Natural killer cell (primary cell): ENCODE results near the gene ZNF511. TPM values are rescaled to one million over a fixed set of nuclear protein-coding genes. Genes with fewer than 3 reads are reported as not detected.

ENCODE experiments used
- ATAC-seq, 3 donors: fragments of 150-1000 bp in 2 of 3; fragments of 200-7000 bp in 1 of 3; cut with Tn5 transposase; 1 replicate in 1 of 3; 2 replicates in 2 of 3; pipeline ENCODE4 v1.10.0; 2021; ENCODE audit warnings: mild to moderate bottlenecking in 2 of 3, moderate library complexity in 2 of 3
- DNase-seq, 2 donors: peaks; one replicate each; pipeline versions ENCODE4 v3.0.0 to v3.0.0-alpha.2; 2013 to 2021; ENCODE audit warnings: mixed read lengths in 1 of 2
- H3K27ac ChIP-seq: one replicate; pipeline ENCODE4 v1.5.1; 2013; ENCODE audit warnings: mild to moderate bottlenecking, low read length
- H3K27me3 ChIP-seq: one replicate; pipeline ENCODE4 v1.6.1; 2013; ENCODE audit warnings: low read length; ENCODE audit not compliant: control insufficient read depth, insufficient read depth
- H3K36me3 ChIP-seq: one replicate; pipeline ENCODE4 v1.6.1; 2013; ENCODE audit warnings: low read length; ENCODE audit not compliant: control insufficient read depth, insufficient read depth
- H3K4me1 ChIP-seq: one replicate; pipeline ENCODE4 v1.6.1; 2013; ENCODE audit warnings: low read length; ENCODE audit not compliant: control insufficient read depth, insufficient read depth
- H3K4me3 ChIP-seq: one replicate; pipeline ENCODE4 v1.5.1; 2013; ENCODE audit warnings: low read length
- H3K9me3 ChIP-seq: one replicate; pipeline ENCODE4 v1.6.1; 2013; ENCODE audit warnings: low read length; ENCODE audit not compliant: control insufficient read depth, insufficient read depth
- H3K27ac Mint-ChIP-seq, 2 donors: one replicate each; pipeline ENCODE4 v1.8.0; 2022; ENCODE audit warnings: mild to moderate bottlenecking in 2 of 2, mixed read lengths in 2 of 2, moderate library complexity in 1 of 2
- H3K27me3 Mint-ChIP-seq, 2 donors: one replicate each; pipeline ENCODE4 v1.8.0; 2022; ENCODE audit warnings: low read depth in 2 of 2, mixed read lengths in 2 of 2
- H3K36me3 Mint-ChIP-seq: one replicate; pipeline ENCODE4 v1.8.0; 2022; ENCODE audit warnings: mixed read lengths
- H3K4me1 Mint-ChIP-seq, 2 donors: one replicate each; pipeline ENCODE4 v1.8.0; 2022; ENCODE audit warnings: mixed read lengths in 2 of 2
- H3K4me3 Mint-ChIP-seq: one replicate; pipeline ENCODE4 v1.8.0; 2022; ENCODE audit warnings: mild to moderate bottlenecking, moderate library complexity, mixed read lengths
- H3K9me3 Mint-ChIP-seq, 2 donors: one replicate each; pipeline ENCODE4 v1.8.0; 2022; ENCODE audit warnings: mixed read lengths in 2 of 2
- WGBS: methylation state at CpG from one replicate; pipeline ENCODE4 v1.1.7; 2013; ENCODE audit warnings: missing lambda C conversion rate; ENCODE audit not compliant: insufficient coverage; 5-methylcytosine and 5-hydroxymethylcytosine counted together
- intact Hi-C: fragments of 100-400 bp; cut with micrococcal nuclease; formaldehyde crosslinking; loops from one replicate; pipeline ENCODE4 v1.14.2; 2022
- total RNA-seq, 4 donors: library from RNA; stranded (reverse); fragments of 120-200 nt in 1 of 4; gene quantifications; one replicate each; pipeline versions ENCODE4 v1.2.3 to v1.2.4, GENCODE V29; 2013 to 2022
- TF ChIP-seq, protein P1 (sequence below): fragments of 200-600 bp; IDR thresholded peaks from one replicate; pipeline ENCODE4 v1.8.0; 2022; ENCODE audit warnings: antibody characterized with exemption

The ZNF511 gene
- total RNA-seq, 3 donors from 2014 or later (not counting 1 experiment from before 2014, with no cell fraction given), result 28.1 to 39.0 (median 32.4) TPM

DNA sequence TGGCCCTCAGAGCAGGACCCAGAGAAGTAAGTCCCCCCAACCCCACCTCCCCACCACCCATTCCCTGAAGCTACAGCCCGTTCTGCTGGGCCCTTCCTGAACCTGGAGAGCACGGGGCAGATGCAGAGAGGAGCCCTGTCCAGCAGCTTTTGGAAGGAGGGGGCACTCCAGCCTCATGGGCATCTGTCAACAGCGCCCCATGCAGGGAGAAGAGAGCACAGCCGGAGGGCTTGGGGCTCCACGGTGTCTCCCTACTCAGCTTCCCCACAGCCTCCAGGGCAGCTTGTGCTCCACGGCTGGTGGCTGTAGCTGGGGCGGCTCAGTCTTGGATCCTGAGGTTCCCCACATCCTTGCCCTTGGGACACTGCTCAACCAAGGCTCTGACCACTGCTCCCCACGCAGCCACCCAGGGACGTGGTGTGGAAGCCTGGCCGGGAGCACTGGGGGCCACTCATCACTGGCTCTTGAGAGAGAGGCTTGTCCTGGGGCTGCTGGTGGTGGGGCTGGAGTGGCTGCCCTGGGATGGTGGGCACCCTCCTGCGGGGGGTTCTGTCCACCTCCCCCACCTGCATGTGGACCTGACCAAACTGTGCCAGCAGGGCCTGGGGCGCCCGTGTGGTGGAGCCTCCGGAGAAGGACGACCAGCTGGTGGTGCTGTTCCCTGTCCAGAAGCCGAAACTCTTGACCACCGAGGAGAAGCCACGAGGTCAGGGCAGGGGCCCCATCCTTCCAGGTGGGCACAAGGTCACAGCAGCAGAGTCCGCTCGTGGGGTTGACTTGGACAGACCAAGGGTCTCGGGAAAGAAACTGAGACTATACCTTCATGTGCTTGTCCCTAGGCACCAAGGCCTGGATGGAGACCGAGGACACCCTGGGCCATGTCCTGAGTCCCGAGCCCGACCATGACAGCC is 42.9 kb downstream of the ZNF511 start:
- Histone ChIP-seq H3K9me3 (no peaks in the 10 kb centered on the region), H3K4me1 (peaks cover 4% of the 10 kb centered on the region), H3K27ac (no peak overlapping the region), H3K4me3 (no peak overlapping the region), H3K27me3 (peaks cover 5% of the 10 kb centered on the region), H3K36me3 (no peaks in the 10 kb centered on the region)
- Mint-ChIP-seq H3K27me3 (peaks cover 0 to 6% of the 10 kb centered on the region in 2 donors), H3K4me3 (no peak overlapping the region), H3K9me3 (no peaks in the 10 kb centered on the region), H3K4me1 (peaks cover 0 to 5% of the 10 kb centered on the region in 2 donors), H3K27ac (no peak overlapping the region), H3K36me3 (no peaks in the 10 kb centered on the region)
- intact Hi-C loops, result no loop called here
- ATAC-seq (no peak), DNase-seq (no peak)
- TF ChIP-seq, protein P1, sequence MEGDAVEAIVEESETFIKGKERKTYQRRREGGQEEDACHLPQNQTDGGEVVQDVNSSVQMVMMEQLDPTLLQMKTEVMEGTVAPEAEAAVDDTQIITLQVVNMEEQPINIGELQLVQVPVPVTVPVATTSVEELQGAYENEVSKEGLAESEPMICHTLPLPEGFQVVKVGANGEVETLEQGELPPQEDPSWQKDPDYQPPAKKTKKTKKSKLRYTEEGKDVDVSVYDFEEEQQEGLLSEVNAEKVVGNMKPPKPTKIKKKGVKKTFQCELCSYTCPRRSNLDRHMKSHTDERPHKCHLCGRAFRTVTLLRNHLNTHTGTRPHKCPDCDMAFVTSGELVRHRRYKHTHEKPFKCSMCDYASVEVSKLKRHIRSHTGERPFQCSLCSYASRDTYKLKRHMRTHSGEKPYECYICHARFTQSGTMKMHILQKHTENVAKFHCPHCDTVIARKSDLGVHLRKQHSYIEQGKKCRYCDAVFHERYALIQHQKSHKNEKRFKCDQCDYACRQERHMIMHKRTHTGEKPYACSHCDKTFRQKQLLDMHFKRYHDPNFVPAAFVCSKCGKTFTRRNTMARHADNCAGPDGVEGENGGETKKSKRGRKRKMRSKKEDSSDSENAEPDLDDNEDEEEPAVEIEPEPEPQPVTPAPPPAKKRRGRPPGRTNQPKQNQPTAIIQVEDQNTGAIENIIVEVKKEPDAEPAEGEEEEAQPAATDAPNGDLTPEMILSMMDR, result no peak
- 73% methylated on average over 24 of the region's 24 CpGs for WGBS

DNA sequence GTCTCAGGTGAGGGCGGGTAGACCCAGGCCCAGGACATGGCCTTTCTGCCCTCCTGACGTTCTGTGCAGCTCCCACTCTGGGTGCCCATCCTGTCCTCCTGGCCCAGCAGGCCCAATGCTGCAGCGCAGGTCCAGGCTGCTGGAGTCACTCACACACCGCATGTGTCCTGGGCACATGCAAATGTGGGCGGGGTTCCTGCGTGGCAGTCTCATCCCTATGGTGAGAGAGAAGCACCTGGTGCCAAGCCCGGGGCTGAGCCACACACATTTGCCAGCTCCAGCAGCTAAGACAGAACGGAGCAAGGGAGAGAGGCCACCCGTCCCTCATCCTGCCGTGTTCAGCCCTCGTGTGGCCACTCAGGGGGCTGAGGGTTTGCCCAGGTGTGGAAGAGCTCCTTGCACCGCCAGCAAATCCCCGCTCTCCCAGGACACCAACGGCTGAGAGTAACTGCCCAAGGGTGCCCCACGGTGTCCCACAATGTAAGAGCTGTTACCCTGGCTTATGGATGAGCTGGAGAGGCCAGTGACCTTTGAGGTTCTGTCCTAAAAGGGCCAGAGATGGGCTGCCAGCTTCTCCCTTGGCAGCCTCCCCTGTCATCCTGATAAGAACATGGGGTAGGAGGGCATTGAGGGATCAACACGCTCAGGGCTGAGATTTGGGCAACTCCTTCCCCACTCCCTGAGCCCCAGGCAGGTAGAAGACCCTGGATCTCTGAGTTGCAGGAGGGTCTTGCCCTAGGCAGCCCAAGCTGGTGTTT is 44.7 kb downstream of the ZNF511 start:
- no peak for DNase-seq
- H3K27ac ChIP-seq, result no peak overlapping the region
- H3K27me3 Mint-ChIP-seq, result peaks cover 0 to 6% of the 10 kb centered on the region in 2 donors
- H3K4me3 Mint-ChIP-seq, result no peak overlapping the region
- WGBS, result 87% methylated on average over 16 of the region's 16 CpGs
- H3K4me1 Mint-ChIP-seq, result peaks cover 0 to 5% of the 10 kb centered on the region in 2 donors
- H3K36me3 Mint-ChIP-seq, result no peaks in the 10 kb centered on the region
- intact Hi-C loops, result no loop called here
- TF ChIP-seq, protein P1, result no peak
- H3K4me1 ChIP-seq, result peaks cover 10% of the 10 kb centered on the region
- no peaks in the 10 kb centered on the region for H3K36me3 ChIP-seq
- no peak for ATAC-seq
- H3K9me3 Mint-ChIP-seq, result no peaks in the 10 kb centered on the region
- no peaks in the 10 kb centered on the region for H3K27me3 ChIP-seq
- H3K9me3 ChIP-seq, result no peaks in the 10 kb centered on the region
- no peak overlapping the region for H3K27ac Mint-ChIP-seq
- no peak overlapping the region for H3K4me3 ChIP-seq

DNA sequence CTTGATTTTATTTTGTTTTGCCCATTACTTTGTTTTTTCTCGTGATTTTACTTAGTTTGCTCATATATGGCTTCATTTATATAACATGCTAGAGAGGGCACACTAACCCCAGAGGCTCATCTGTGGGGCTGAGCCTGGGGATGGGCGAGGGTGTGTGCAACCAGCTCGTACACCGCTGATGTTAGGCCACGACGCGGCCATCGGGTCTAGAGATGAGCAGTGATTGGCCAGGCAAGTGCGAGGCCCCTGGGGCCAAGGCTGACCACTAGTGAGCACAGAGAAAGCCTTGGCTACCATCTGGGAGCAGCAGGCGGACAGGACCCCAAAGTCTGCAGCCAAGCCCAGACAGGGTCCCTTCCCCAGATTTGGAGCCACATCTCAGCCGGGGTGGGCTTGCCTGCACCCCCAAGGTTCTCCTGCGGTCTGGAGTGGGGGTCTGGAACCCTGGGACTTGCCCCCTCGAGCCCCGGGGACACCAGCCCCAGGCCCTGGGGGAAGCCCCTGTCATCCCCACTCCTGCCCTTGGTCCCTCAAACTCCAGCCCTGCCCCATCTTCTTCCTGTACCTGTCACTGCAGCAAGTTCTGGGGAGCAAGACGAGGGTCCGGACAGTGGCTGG is 45.4 kb downstream of the ZNF511 start:
- Mint-ChIP-seq H3K4me1 (peaks cover 0 to 3% of the 10 kb centered on the region in 2 donors), H3K27ac (no peak overlapping the region), H3K9me3 (no peaks in the 10 kb centered on the region), H3K36me3 (no peaks in the 10 kb centered on the region), H3K4me3 (no peak overlapping the region), H3K27me3 (peaks cover 0 to 4% of the 10 kb centered on the region in 2 donors)
- intact Hi-C loops, result no loop called here
- 83% methylated on average over 16 of the region's 16 CpGs for WGBS
- peaks cover 10% of the 10 kb centered on the region for H3K4me1 ChIP-seq
- TF ChIP-seq, protein P1, result no peak
- no peak overlapping the region for H3K4me3 ChIP-seq
- no peak for DNase-seq
- H3K9me3 ChIP-seq, result no peaks in the 10 kb centered on the region
- H3K36me3 ChIP-seq, result no peaks in the 10 kb centered on the region
- H3K27ac ChIP-seq, result no peak overlapping the region
- no peaks in the 10 kb centered on the region for H3K27me3 ChIP-seq
- ATAC-seq, result no peak
